GM12801 (cell line): ENCODE measurements around the gene AREL1.

Experiments
- CTCF ChIP-seq: IDR thresholded peaks from one replicate; pipeline ENCODE4 v1.5.1; 2011; ENCODE audit warnings: control low read depth; ENCODE audit not compliant: insufficient read length; ENCODE audit errors: extremely low read depth

The AREL1 gene

GRCh38 chr14:74652541-74652940, 60.3 kb downstream of the AREL1 start:
- TF ChIP-seq CTCF, result no peak

- no peak for TF ChIP-seq CTCF
Measured at GRCh38 chr14:74650927-74651686, 61.8 kb downstream of the AREL1 start.

- TF ChIP-seq CTCF, result no peak
Measured at GRCh38 chr14:74649673-74650072, 63.2 kb downstream of the AREL1 start.

- no peak for TF ChIP-seq CTCF
Measured at GRCh38 chr14:74649167-74649566, 63.7 kb downstream of the AREL1 start.

- no peak for TF ChIP-seq CTCF
Measured at GRCh38 chr14:74648601-74649000, 64.3 kb downstream of the AREL1 start.

- TF ChIP-seq CTCF, result no peak
Measured at GRCh38 chr14:74647678-74648461, 65.0 kb downstream of the AREL1 start.

- no peak for TF ChIP-seq CTCF
Measured at GRCh38 chr14:74647061-74647677, 65.7 kb downstream of the AREL1 start.
